GM19035 (cell line): ENCODE measurements around the gene TFCP2L1.

ENCODE experiments used
- ATAC-seq: cut with Tn5 transposase; IDR thresholded peaks from one replicate; pipeline ENCODE4 v1.9.1; 2021; ENCODE audit not compliant: unreplicated experiment

Gene TFCP2L1

GRCh38 chr2:121179467-121179866, 105.5 kb downstream of the TFCP2L1 start:
- ATAC-seq: no peak

GRCh38 chr2:121178730-121179129, 106.3 kb downstream of the TFCP2L1 start:
- no peak for ATAC-seq

- ATAC-seq: no peak
Observed at GRCh38 chr2:121177896-121178295, 107.1 kb downstream of the TFCP2L1 start.

DNA sequence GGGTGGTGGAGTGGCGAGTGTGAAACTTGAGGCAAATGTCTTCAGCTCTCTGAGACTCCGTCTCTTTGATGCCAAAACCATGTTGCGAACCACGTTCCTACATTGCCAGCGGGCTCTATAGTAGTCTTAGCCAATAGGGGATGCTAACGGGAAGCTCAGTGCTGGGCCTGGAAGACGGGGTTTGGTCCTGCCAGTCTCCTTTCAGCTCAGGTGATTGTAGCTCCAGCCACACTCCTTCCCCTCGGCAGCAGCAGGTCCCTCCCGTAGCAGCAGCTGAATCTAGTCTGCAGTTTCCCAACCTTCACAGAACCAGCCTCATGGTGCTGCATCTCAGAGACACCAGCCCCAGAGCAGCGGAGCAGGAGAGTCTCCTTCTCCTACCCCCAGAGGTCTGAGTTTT, 109.7 kb downstream of the TFCP2L1 start:
- ATAC-seq: no peak

DNA sequence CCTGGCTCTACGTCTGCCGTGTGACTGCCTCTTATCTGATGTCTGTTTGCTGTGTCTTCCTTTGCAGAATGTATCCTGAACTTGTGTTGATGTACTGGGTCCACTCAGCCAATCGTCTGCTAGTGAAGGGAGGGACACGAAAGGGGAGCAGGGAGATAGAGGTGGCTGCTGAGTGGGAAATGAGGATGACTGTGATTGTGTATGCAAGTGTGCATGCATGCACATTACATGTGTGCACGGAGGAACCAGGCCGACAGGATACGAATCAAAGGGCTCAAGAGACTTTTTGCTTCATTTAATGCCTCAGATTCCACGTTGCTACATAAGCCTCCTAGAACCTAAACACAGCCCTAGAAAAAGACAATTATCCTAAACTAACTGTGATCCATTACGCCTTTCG, 111.2 kb downstream of the TFCP2L1 start:
- no peak for ATAC-seq

DNA sequence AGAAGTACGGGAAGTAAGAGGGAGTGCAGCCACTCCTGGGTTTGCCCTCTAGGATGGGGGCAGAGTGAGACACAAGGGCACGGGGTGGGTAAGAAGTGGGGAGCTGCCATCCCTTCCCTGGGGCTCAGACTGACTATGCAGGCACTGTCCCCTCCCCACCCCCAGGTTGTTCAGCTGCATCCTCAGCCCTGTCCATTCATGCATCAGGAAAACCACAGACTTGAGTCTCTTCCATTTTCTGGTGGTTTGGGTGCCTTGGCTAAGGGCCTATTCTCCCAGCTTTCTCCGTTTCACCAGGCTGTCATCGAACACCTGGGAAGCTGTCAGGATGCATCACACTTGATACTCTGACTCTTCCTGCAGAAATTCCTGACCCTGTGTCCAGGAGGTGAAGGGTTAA, 111.9 kb downstream of the TFCP2L1 start:
- no peak for ATAC-seq

- no peak for ATAC-seq
Observed at GRCh38 chr2:121172456-121172855, 112.5 kb downstream of the TFCP2L1 start.

DNA sequence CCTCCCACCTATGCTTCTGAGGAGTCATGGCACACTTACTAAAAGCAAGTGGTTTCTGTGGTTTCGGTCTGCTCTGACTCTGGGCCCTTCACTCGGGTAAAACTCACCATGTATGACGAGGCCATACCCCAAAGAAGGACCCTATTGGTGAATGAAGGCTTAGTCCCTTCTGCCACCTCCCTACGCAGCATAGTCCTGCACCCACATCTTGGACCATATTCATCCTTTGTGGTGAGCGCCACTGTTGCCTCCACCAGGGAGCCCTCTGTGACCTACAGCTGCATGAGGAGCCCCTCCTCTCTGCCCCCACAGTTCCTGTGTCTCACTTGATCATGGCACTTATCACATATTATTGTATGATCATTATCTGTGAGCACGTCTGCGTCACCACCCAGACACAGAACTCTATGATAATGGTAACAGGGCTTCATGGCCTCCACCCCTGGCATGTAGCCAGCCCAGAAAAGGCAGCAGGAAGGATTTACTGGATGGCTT, 113.3 kb downstream of the TFCP2L1 start:
- ATAC-seq: no peak

- ATAC-seq: no peak
Observed at GRCh38 chr2:121170577-121170976, 114.4 kb downstream of the TFCP2L1 start.

DNA sequence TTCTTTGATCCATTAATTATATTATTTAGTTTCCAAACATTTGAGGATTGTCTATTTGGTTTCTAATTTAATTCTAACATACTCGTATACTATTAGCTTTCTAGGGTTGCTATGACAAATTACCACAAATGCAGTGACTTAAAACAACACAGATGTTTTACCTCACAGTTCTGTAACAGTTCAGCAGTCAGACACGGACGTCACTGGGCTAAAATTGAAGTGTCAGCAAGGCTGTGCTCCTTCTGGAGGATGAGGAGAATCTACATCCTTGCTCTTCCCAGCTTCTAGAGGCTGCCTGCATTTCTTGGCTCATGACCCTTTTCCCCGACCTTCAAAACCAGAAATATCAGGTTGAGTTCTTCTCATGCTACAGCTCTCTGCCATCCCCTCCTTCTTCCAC, 117.6 kb downstream of the TFCP2L1 start:
- ATAC-seq: no peak
